LNCaP clone FGC (cell line): ENCODE results near the gene PLEKHG5.

Experiments
- DNase-seq: peaks from one replicate; pipeline ENCODE4 v3.0.0-alpha.2; 2011; ENCODE audit warnings: low read depth
- H3K4me3 ChIP-seq: 2 replicates; pipeline ENCODE4 v1.5.1; 2011; ENCODE audit warnings: mild to moderate bottlenecking, low read depth, low read length, control low read depth
- CTCF ChIP-seq: IDR thresholded peaks from 2 replicates; pipeline ENCODE4 v1.5.1; 2012; ENCODE audit warnings: mild to moderate bottlenecking; ENCODE audit not compliant: control insufficient read depth, insufficient read depth; ENCODE audit errors: extremely low read depth

The PLEKHG5 gene

GRCh38 chr1:6487804-6488484 is 3.5 kb downstream of the PLEKHG5 start:
- H3K4me3 ChIP-seq, result no peak overlapping the region
- no peak for TF ChIP-seq CTCF
- DNase-seq, result no peak

- DNase-seq, result peak; percentile 25
- TF ChIP-seq CTCF, result peak; percentile 91
- no peak overlapping the region for H3K4me3 ChIP-seq
These were observed 4.9 kb downstream of the PLEKHG5 start for GRCh38 chr1:6486433-6487011.

DNA sequence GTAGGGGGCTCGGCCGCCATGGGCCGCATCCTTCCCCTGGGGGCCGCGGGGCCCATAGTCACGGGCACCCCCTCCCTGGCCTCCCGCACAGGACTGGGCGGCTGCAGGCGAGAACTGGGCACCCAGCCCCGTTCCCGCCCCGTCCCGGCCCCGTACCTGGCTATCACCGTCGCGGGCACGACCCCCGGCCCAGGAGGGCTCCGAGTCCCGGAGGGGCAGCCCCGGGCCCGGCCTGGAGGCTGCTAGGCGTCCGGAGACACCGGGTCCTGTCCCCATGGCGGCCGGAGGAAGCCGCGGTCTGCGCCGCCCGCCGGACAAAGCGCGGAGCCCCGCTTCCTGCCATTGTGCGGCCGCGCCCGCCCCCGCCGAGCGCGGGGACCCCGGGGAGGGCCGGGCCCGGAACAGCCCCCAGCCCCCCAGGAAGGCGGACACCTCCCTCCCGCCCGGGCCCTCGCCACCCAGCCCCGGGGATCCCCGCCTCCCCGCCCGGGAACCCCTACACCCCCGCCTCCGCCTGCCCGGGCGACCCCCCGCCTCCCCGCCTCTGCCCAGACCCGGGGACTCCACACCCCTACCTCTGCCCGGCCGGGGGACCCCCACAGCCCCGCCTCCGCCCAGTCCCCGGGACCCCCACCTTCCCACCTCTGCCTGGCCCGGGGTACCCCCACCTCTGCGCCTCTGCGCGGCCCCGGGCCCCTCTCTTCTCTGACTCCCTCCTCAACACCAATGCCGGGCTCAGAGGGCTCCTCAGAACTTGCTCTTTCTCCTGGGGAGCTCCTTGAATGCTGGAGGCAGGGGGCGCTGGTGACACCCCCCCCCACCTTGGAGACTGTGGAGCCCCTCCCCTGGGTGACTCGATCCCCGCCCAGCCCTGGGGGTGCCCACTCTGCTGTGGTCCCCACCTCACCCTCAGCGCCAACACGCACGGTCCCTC is 6.0 kb downstream of the PLEKHG5 start:
- DNase-seq, result no peak
- H3K4me3 ChIP-seq, result no peak overlapping the region
- no peak for TF ChIP-seq CTCF

- TF ChIP-seq CTCF, result no peak
- no peak for DNase-seq
- no peak overlapping the region for H3K4me3 ChIP-seq
These were observed 6.7 kb downstream of the PLEKHG5 start for GRCh38 chr1:6484826-6485167.

- no peak for TF ChIP-seq CTCF
- no peak overlapping the region for H3K4me3 ChIP-seq
- DNase-seq, result no peak
These were observed 7.7 kb downstream of the PLEKHG5 start for GRCh38 chr1:6483761-6484117.

- 0 out of 2 replicates have a peak, but pooled peaks have one; percentile 13 for TF ChIP-seq CTCF
- no peak for DNase-seq
- H3K4me3 ChIP-seq, result no peak overlapping the region
These were observed 8.3 kb downstream of the PLEKHG5 start for GRCh38 chr1:6483017-6483760.
